ACHN (cell line): ENCODE measurements around the gene C5.
A peak's percentile ranks its signal among the peaks of the same experiment; 100 is the strongest.

Experiments
- DNase-seq: peaks from one replicate; pipeline ENCODE4 v3.0.0-alpha.2; 2015
- in situ Hi-C: cut with HindIII; loops from 2 replicates; pipeline ENCODE4 v1.10.0; 2017; ENCODE audit warnings: low sequenced_read_pairs, low pct_ligation_motif_present, low pct_unique_long_range_greater_than_20kb

Gene C5

GRCh38 chr9:120933310-120934055, 116.6 kb downstream of the C5 start:
- in situ Hi-C loops: no loop called here
- DNase-seq: no peak

GRCh38 chr9:120932086-120932823, 117.8 kb downstream of the C5 start:
- DNase-seq: no peak
- in situ Hi-C loops: no loop called here

- peak; percentile 39 for DNase-seq
- in situ Hi-C loops: no loop called here
These were observed 118.6 kb downstream of the C5 start for GRCh38 chr9:120931231-120932085.

DNA sequence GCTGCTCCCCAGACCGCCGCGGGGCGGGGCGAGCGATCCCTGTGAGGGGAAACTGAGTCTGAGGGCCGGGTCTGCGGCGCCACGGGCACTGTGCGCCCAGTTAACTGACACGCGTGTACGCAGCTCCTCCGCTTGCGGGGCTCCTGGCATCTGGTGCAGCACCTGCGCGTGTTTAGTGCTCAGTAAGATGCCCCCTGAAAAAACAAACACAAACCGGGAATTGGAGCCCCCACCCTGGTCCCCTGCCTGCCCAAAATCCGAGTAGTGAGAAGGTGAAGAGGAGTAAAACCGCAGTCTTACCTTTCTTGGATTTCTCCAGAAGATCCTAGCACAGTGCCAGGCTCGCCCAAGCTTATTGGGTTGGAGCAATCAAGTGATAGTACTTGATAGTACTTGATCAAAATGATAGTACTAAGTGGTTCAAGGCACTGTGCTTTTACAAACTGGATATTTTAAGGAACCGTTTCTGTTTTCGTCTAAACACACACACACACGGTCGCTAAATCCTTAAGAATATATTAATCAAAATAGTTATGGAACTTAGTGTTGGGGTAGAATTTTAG, 120.8 kb downstream of the C5 start:
- in situ Hi-C loops: no loop called here
- DNase-seq: no peak

GRCh38 chr9:120928483-120929228, 121.4 kb downstream of the C5 start:
- peak; percentile 65 for DNase-seq
- in situ Hi-C loops: no loop called here

- DNase-seq: peak; percentile 50
These were observed 122.0 kb downstream of the C5 start for GRCh38 chr9:120928015-120928482.

GRCh38 chr9:120927269-120928014, 122.6 kb downstream of the C5 start:
- DNase-seq: no peak
- in situ Hi-C loops: no loop called here

More at GRCh38 chr9:120928015-120928482, 122.0 kb downstream of the C5 start:
- in situ Hi-C loops: no loop called here

- in situ Hi-C loops: no loop called here
- no peak for DNase-seq
These were observed 123.6 kb downstream of the C5 start, which contains the start of gene TRAF1 for GRCh38 chr9:120926397-120926928. Gene TRAF1, minus strand, starts transcription at chr9:120926796. Its CDS starts 721 bp downstream, at chr9:120926075.

- in situ Hi-C loops: no loop called here
- peak; percentile 62 for DNase-seq
These were observed 124.3 kb downstream of the C5 start for GRCh38 chr9:120925535-120926396.

DNA sequence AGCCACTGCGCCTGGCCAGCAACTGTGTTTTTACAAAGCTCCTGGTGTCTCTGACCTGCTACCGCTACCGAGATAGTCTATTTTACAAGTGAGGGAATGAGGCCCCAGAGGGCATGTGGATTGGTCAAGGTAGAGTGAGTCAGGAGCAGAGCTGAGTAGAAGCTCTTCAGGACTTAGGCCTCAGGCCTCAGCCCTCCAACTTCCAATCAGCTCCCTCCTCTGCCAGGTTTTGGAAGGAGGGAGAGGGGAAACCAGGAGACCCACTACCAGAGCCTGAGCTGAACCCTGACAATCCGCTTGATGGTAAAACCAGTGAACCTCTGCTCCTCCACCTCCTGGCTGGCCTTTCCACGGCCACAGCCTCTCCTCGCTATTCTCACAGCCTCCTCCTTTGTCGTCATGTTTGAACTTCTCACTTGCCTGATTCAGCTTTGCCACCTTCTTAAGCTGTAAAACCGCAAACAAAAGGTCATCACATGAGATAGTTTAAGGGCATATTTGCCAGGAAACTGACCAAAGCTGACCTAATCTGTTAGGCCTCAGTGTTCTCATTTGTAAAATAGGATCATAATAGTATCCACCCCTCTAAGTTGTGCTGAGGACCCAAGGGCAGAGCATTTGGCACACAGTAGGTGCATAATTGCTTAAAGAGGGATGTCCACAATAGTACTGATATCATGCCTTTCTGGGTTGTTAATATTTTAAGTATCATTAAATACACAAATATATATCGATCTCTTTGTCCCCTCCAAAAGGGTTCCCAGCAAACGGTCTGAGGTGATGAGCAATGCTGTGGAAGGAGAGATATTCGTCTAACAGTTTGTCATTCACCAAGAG, 125.2 kb downstream of the C5 start:
- in situ Hi-C loops: no loop called here

GRCh38 chr9:120923620-120924328, 126.3 kb downstream of the C5 start:
- DNase-seq: no peak
- in situ Hi-C loops: no loop called here

More for the DNA sequence above, 125.2 kb downstream of the C5 start:
- DNase-seq: no peak

- DNase-seq: no peak
- in situ Hi-C loops: no loop called here
These were observed 127.5 kb downstream of the C5 start for GRCh38 chr9:120922404-120923195.

DNA sequence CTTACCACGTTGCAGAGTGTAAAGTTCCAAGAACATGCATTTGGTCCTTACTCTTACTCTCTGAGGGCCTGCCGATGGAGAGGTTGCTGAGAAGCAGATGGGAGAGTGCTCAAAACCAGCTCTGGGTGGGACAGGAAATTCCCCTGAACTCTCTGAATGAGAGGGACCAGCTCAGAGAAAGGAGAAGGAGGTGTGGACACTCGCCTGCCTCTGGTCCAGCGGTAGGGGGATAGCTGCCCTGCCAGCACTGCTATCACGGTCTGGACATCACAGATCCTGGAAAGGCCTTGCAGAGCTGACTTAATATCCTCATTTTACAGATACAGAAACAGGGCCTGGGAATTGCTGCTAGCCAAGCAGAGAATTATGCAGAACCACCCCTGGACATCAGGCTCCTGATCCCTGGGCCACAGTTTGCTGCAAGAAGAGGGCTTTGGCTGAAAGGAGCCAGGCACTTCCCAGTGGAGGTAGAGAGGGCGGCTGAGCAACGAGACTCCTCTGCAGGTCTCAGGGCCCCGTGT, 128.4 kb downstream of the C5 start:
- DNase-seq: no peak
- in situ Hi-C loops: no loop called here

GRCh38 chr9:120920806-120921178, 129.3 kb downstream of the C5 start:
- no peak for DNase-seq
- in situ Hi-C loops: no loop called here
